ENCODE data around the gene LRRN2. TPM values are rescaled to one million over a fixed set of nuclear protein-coding genes. Genes with fewer than 3 reads are reported as not detected.

Gene LRRN2
- total and polyA plus RNA-seq, 4 donors: 0.97 to 4.4 (median 1.2) TPM

GRCh38 chr1:204607910-204608309, 77.6 kb downstream of the LRRN2 start:
- Histone ChIP-seq H3K4me1 (ENCODE audit: control insufficient read depth in 5 of 5, insufficient read depth in 5 of 5, low read length in 5 of 5) (peaks cover 0 to 1% (median 0%) of the 10 kb centered on the region in 5 donors), H3K4me3 (no peak overlapping the region), H3K27ac (ENCODE audit: low read depth in 1 of 2, low read length in 1 of 2) (no peak overlapping the region), H3K27me3 (ENCODE audit: control insufficient read depth in 3 of 3, insufficient read depth in 3 of 3, low read length in 2 of 3) (peaks cover 0 to 11% (median 0%) of the 10 kb centered on the region in 3 donors), H3K9ac (ENCODE audit: insufficient read depth in 1 of 2, low read length in 2 of 2) (no peak overlapping the region), H3K36me3 (ENCODE audit: control insufficient read depth in 4 of 4, insufficient read depth in 4 of 4, low read length in 4 of 4) (no peaks in the 10 kb centered on the region), H3K9me3 (ENCODE audit: control insufficient read depth in 4 of 4, insufficient read depth in 3 of 4, low read length in 3 of 4) (no peaks in the 10 kb centered on the region)
- no peak for TF ChIP-seq CTCF (IDR thresholded peaks at IDR 0.05; ENCODE audit: control extremely low read depth, extremely low read depth)
- WGBS, 2 donors: 80 to 87% methylated on average over 6 of the region's 6 CpGs
- no peak for ATAC-seq (ENCODE audit: insufficient read depth, low FRiP score)
- DNase-seq: no peak

- H3K36me3 ChIP-seq (ENCODE audit: control insufficient read depth in 4 of 4, insufficient read depth in 4 of 4, low read length in 4 of 4): no peaks in the 10 kb centered on the region
- peaks cover 0 to 11% (median 0%) of the 10 kb centered on the region in 3 donors for H3K27me3 ChIP-seq (ENCODE audit: control insufficient read depth in 3 of 3, insufficient read depth in 3 of 3, low read length in 2 of 3)
- TF ChIP-seq CTCF (IDR thresholded peaks at IDR 0.05; ENCODE audit: control extremely low read depth, extremely low read depth): no peak
- H3K27ac ChIP-seq (ENCODE audit: low read depth in 1 of 2, low read length in 1 of 2): no peak overlapping the region
- H3K4me1 ChIP-seq (ENCODE audit: control insufficient read depth in 5 of 5, insufficient read depth in 5 of 5, low read length in 5 of 5): peaks cover 0 to 1% (median 0%) of the 10 kb centered on the region in 5 donors
- WGBS, 2 donors: 72 to 75% methylated on average over 7 of the region's 7 CpGs
- ATAC-seq (ENCODE audit: insufficient read depth, low FRiP score): no peak
- H3K9ac ChIP-seq (ENCODE audit: insufficient read depth in 1 of 2, low read length in 2 of 2): no peak overlapping the region
- no peak overlapping the region for H3K4me3 ChIP-seq
- H3K9me3 ChIP-seq (ENCODE audit: control insufficient read depth in 4 of 4, insufficient read depth in 3 of 4, low read length in 3 of 4): no peaks in the 10 kb centered on the region
- DNase-seq: no peak
Observed at GRCh38 chr1:204605791-204606190, 79.7 kb downstream of the LRRN2 start.

- DNase-seq: no peak
- no peaks in the 10 kb centered on the region for H3K36me3 ChIP-seq (ENCODE audit: control insufficient read depth in 4 of 4, insufficient read depth in 4 of 4, low read length in 4 of 4)
- H3K9me3 ChIP-seq (ENCODE audit: control insufficient read depth in 4 of 4, insufficient read depth in 3 of 4, low read length in 3 of 4): no peaks in the 10 kb centered on the region
- no peak overlapping the region for H3K9ac ChIP-seq (ENCODE audit: insufficient read depth in 1 of 2, low read length in 2 of 2)
- no peaks in the 10 kb centered on the region for H3K4me1 ChIP-seq (ENCODE audit: control insufficient read depth in 5 of 5, insufficient read depth in 5 of 5, low read length in 5 of 5)
- ATAC-seq (ENCODE audit: insufficient read depth, low FRiP score): no peak
- H3K4me3 ChIP-seq: no peak overlapping the region
- no peak overlapping the region for H3K27ac ChIP-seq (ENCODE audit: low read depth in 1 of 2, low read length in 1 of 2)
- 78 to 93% methylated on average over 6 of the region's 6 CpGs for WGBS, 2 donors
- no peak for TF ChIP-seq CTCF (IDR thresholded peaks at IDR 0.05; ENCODE audit: control extremely low read depth, extremely low read depth)
- H3K27me3 ChIP-seq (ENCODE audit: control insufficient read depth in 3 of 3, insufficient read depth in 3 of 3, low read length in 2 of 3): peaks cover 0 to 5% (median 0%) of the 10 kb centered on the region in 3 donors
Observed at GRCh38 chr1:204602871-204603542, 82.5 kb downstream of the LRRN2 start.
